ENCODE data around the gene SDK2. TPM values are rescaled to one million over a fixed set of nuclear protein-coding genes. Genes with fewer than 3 reads are reported as not detected.

The SDK2 gene
- polyA plus RNA-seq, 1 of the 3 experiments (the other 2 are of a cell fraction) = 0.02 TPM

DNA sequence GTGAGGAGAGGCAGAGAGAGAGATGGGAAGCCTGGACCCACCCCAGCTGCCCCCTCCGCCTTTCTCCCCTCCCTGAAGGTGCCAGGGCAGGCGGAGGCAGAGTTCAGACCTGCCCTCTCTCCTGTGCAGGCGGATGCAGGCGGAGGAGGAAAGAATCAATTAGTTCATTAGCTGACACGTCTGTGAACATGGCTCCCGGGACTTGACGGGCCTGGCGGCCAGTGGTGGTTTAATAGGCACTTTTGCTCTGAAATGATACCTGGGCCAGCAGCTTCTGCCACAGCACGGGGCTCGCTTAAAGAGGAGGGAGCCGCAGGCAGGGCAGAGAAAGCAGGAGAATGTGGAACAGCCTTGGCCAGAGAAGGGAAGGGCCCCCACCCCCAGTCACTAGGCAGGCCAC is 98.1 kb downstream of the SDK2 start:
- no peak overlapping the region for H3K27ac ChIP-seq (ENCODE audit: low read depth in 2 of 2, low read length in 1 of 2)
- no peak overlapping the region for H2AFZ ChIP-seq (ENCODE audit: low read depth)
- no peaks in the 10 kb centered on the region for H3F3A ChIP-seq (replicated peaks; ENCODE audit: insufficient read depth)
- ChIA-PET POLR2A (no interaction called here), CTCF (interaction anchor here (1.8 to 1.9 kb wide), 2 partner anchors 11 to 41 kb away, joined by 4 to 6 read pairs; no protein-coding TSS in a partner anchor)
- no peaks in the 10 kb centered on the region for H3K9me3 ChIP-seq
- no peaks in the 10 kb centered on the region for H3K9me2 ChIP-seq
- H3K79me2 ChIP-seq (ENCODE audit: insufficient read depth) = no peaks in the 10 kb centered on the region
- H3K36me3 ChIP-seq (replicated peaks in 1 of 2; ENCODE audit: control insufficient read depth in 1 of 2, insufficient read depth in 2 of 2, low read length in 1 of 2) = no peaks in the 10 kb centered on the region
- H3K4me1 ChIP-seq (ENCODE audit: control insufficient read depth in 1 of 2, insufficient read depth in 2 of 2, low read depth in 1 of 2, low read length in 1 of 2) = peaks cover 0 to 33% of the 10 kb centered on the region in 2 experiments; a peak in 1 of 4 replicates
- no peak overlapping the region for H3K4me3 ChIP-seq (ENCODE audit: low read depth in 2 of 2, low read length in 1 of 2)
- no peak overlapping the region for H3K4me2 ChIP-seq
- no peak overlapping the region for H3K9ac ChIP-seq
- no peak for TF ChIP-seq POLR2AphosphoS5 (IDR thresholded peaks at IDR 0.05; ENCODE audit: low read depth, low read length)
- TF ChIP-seq, protein P1, sequence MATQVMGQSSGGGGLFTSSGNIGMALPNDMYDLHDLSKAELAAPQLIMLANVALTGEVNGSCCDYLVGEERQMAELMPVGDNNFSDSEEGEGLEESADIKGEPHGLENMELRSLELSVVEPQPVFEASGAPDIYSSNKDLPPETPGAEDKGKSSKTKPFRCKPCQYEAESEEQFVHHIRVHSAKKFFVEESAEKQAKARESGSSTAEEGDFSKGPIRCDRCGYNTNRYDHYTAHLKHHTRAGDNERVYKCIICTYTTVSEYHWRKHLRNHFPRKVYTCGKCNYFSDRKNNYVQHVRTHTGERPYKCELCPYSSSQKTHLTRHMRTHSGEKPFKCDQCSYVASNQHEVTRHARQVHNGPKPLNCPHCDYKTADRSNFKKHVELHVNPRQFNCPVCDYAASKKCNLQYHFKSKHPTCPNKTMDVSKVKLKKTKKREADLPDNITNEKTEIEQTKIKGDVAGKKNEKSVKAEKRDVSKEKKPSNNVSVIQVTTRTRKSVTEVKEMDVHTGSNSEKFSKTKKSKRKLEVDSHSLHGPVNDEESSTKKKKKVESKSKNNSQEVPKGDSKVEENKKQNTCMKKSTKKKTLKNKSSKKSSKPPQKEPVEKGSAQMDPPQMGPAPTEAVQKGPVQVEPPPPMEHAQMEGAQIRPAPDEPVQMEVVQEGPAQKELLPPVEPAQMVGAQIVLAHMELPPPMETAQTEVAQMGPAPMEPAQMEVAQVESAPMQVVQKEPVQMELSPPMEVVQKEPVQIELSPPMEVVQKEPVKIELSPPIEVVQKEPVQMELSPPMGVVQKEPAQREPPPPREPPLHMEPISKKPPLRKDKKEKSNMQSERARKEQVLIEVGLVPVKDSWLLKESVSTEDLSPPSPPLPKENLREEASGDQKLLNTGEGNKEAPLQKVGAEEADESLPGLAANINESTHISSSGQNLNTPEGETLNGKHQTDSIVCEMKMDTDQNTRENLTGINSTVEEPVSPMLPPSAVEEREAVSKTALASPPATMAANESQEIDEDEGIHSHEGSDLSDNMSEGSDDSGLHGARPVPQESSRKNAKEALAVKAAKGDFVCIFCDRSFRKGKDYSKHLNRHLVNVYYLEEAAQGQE (IDR thresholded peaks at IDR 0.05; ENCODE audit: low read depth, low read length) = no peak
- TF ChIP-seq, protein P2, sequence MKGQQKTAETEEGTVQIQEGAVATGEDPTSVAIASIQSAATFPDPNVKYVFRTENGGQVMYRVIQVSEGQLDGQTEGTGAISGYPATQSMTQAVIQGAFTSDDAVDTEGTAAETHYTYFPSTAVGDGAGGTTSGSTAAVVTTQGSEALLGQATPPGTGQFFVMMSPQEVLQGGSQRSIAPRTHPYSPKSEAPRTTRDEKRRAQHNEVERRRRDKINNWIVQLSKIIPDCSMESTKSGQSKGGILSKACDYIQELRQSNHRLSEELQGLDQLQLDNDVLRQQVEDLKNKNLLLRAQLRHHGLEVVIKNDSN (IDR thresholded peaks at IDR 0.05; ENCODE audit: borderline replicate concordance, low read depth) = no peak
- TF ChIP-seq EP300 (IDR thresholded peaks at IDR 0.05; ENCODE audit: borderline replicate concordance in 1 of 2, low read depth in 1 of 2, low read length in 1 of 2) = no peak
- no peak for TF ChIP-seq SIN3A (IDR thresholded peaks at IDR 0.05; ENCODE audit: borderline replicate concordance, low read depth, low read length)
- H4K20me1 ChIP-seq (ENCODE audit: insufficient read depth) = no peaks in the 10 kb centered on the region
- 48% methylated on average over 11 of the region's 11 CpGs for WGBS (ENCODE audit: low lambda C conversion rate)
- no peaks in the 10 kb centered on the region for H3K27me3 ChIP-seq (ENCODE audit: insufficient read depth)
- DNase-seq = no peak

DNA sequence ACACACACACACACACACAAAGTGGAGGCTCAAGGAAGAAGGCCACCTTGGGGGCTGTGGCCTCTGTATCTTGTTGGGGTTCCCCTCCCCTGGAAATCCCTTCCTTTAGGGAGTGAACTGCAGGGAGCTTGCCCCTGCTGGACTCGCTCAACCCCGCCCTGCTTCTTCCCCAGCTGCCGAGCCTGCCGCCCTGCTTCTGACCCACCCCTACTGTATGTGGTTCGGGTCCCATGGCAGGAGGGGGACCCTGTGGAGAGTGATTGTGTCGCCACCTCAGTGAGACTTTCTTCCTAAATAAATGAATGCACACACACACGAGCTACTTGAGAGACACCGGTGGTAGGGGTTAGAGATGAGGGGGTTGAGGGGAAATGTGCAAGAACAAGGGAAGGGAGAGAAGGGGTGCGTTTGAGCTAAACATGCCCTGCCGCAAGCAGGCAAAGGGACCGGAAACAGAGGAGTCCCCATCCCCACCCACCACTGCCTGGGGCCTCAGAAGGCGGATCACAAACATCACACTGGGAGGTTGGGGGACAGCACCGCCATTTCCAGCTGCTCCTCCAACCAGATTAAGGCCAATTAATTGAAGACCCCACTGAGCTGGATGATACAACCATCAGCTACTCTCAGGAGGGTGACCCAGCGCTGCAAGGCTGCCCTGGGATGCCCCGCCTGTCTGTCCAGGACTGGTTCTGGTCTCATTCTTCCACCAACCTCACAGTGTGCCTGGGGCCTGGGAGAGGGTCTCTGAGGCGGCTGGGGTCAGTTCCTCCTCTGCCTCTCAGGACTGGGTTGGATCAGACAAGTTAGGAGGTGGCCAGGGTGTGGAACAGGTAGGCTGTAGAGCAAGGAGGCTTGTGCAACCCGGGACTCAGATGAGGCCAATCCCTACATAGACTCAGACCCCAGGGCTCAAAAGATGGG is 98.9 kb downstream of the SDK2 start:
- TF ChIP-seq FOXM1 (IDR thresholded peaks at IDR 0.05; ENCODE audit: low read depth) (no peak), NRF1 (IDR thresholded peaks at IDR 0.05; ENCODE audit: low read depth, low read length) (no peak), SMC3 (IDR thresholded peaks at IDR 0.05; ENCODE audit: low read depth, low read length) (no peak)
- TF ChIP-seq, protein P3, sequence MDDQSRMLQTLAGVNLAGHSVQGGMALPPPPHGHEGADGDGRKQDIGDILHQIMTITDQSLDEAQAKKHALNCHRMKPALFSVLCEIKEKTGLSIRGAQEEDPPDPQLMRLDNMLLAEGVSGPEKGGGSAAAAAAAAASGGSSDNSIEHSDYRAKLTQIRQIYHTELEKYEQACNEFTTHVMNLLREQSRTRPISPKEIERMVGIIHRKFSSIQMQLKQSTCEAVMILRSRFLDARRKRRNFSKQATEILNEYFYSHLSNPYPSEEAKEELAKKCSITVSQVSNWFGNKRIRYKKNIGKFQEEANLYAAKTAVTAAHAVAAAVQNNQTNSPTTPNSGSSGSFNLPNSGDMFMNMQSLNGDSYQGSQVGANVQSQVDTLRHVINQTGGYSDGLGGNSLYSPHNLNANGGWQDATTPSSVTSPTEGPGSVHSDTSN (IDR thresholded peaks at IDR 0.05) = no peak
- TF ChIP-seq, protein P1 (IDR thresholded peaks at IDR 0.05; ENCODE audit: low read depth, low read length) = no peak
- H3K79me2 ChIP-seq (ENCODE audit: insufficient read depth) = no peaks in the 10 kb centered on the region
- no peak overlapping the region for H3K4me2 ChIP-seq
- no peak overlapping the region for H3K9ac ChIP-seq
- no peaks in the 10 kb centered on the region for H3K9me2 ChIP-seq
- no peaks in the 10 kb centered on the region for H3K9me3 ChIP-seq
- H2AFZ ChIP-seq (ENCODE audit: low read depth) = no peak overlapping the region
- CTCF ChIA-PET = interaction anchor here (0.6 to 1.9 kb wide), 4 partner anchors 9 to 41 kb away, joined by 3 to 6 read pairs (median 4); no protein-coding TSS in a partner anchor
- no peak overlapping the region for H3K27ac ChIP-seq (ENCODE audit: low read depth in 2 of 2, low read length in 1 of 2)
- H3K4me1 ChIP-seq (ENCODE audit: control insufficient read depth in 1 of 2, insufficient read depth in 2 of 2, low read depth in 1 of 2, low read length in 1 of 2) = peaks cover 0 to 39% of the 10 kb centered on the region in 2 experiments; a peak in 1 of 4 replicates
- no peaks in the 10 kb centered on the region for H3K36me3 ChIP-seq (replicated peaks in 1 of 2; ENCODE audit: control insufficient read depth in 1 of 2, insufficient read depth in 2 of 2, low read length in 1 of 2)
- POLR2A ChIA-PET = interaction anchor here (0.8 kb wide), 1 partner anchor 41 kb away, joined by 3 read pairs; no protein-coding TSS in a partner anchor
- no peaks in the 10 kb centered on the region for H4K20me1 ChIP-seq (ENCODE audit: insufficient read depth)
- WGBS (ENCODE audit: low lambda C conversion rate) = 43% methylated on average over 13 of the region's 17 CpGs
- no peaks in the 10 kb centered on the region for H3K27me3 ChIP-seq (ENCODE audit: insufficient read depth)
- no peak for DNase-seq
- no peaks in the 10 kb centered on the region for H3F3A ChIP-seq (replicated peaks; ENCODE audit: insufficient read depth)
- no peak overlapping the region for H3K4me3 ChIP-seq (ENCODE audit: low read depth in 2 of 2, low read length in 1 of 2)
